ENCODE results near the gene RET. TPM values are rescaled to one million over a fixed set of nuclear protein-coding genes. Genes with fewer than 3 reads are reported as not detected.

RET gene
- polyA plus RNA-seq, 10 donors, result 0.80 to 10.6 (median 2.4) TPM

GRCh38 chr10:43061760-43062159 is 15.1 kb upstream of the RET start:
- no peak for DNase-seq

GRCh38 chr10:43062402-43063160 is 14.3 kb upstream of the RET start:
- DNase-seq, result no peak

- no peak for DNase-seq
Measured at GRCh38 chr10:43064331-43065075, 12.4 kb upstream of the RET start.

- no peak for DNase-seq
Measured at GRCh38 chr10:43065234-43065633, 11.6 kb upstream of the RET start.

- DNase-seq, result no peak
Measured at GRCh38 chr10:43065761-43066160, 11.1 kb upstream of the RET start.

- DNase-seq, result no peak
Measured at GRCh38 chr10:43066481-43066880, 10.4 kb upstream of the RET start.

GRCh38 chr10:43067391-43068135 is 9.3 kb upstream of the RET start:
- DNase-seq, result no peak

GRCh38 chr10:43068136-43068395 is 8.8 kb upstream of the RET start:
- DNase-seq, result no peak

GRCh38 chr10:43068471-43069210 is 8.2 kb upstream of the RET start:
- no peak for DNase-seq

- DNase-seq, result no peak
Measured at GRCh38 chr10:43069211-43069515, 7.7 kb upstream of the RET start.

- DNase-seq, result no peak
Measured at GRCh38 chr10:43069579-43069978, 7.3 kb upstream of the RET start.

GRCh38 chr10:43070121-43071085 is 6.5 kb upstream of the RET start:
- DNase-seq, result no peak

GRCh38 chr10:43071865-43072650 is 4.8 kb upstream of the RET start:
- DNase-seq, result no peak

GRCh38 chr10:43073191-43073590 is 3.7 kb upstream of the RET start:
- DNase-seq, result no peak

- DNase-seq, result no peak
Measured at GRCh38 chr10:43073721-43074120, 3.1 kb upstream of the RET start.

- DNase-seq, result no peak
Measured at GRCh38 chr10:43074409-43074808, 2.5 kb upstream of the RET start.

- DNase-seq, result no peak
Measured at GRCh38 chr10:43074827-43075611, 1.9 kb upstream of the RET start.

GRCh38 chr10:43075612-43076003 is 1.3 kb upstream of the RET start:
- no peak for DNase-seq

GRCh38 chr10:43076311-43076875 is 476 bp upstream of the RET start:
- DNase-seq, result peak in 1 of 3 donors; percentile 27

All from muscle of back (tissue), 11 donors.